Measurements from ENCODE around the gene SOX18. TPM values are rescaled to one million over a fixed set of nuclear protein-coding genes. Genes with fewer than 3 reads are reported as not detected.

SOX18 gene
- total RNA-seq, 4 donors from 2014 or later: 6.7 to 116 (median 19.1) TPM

DNA sequence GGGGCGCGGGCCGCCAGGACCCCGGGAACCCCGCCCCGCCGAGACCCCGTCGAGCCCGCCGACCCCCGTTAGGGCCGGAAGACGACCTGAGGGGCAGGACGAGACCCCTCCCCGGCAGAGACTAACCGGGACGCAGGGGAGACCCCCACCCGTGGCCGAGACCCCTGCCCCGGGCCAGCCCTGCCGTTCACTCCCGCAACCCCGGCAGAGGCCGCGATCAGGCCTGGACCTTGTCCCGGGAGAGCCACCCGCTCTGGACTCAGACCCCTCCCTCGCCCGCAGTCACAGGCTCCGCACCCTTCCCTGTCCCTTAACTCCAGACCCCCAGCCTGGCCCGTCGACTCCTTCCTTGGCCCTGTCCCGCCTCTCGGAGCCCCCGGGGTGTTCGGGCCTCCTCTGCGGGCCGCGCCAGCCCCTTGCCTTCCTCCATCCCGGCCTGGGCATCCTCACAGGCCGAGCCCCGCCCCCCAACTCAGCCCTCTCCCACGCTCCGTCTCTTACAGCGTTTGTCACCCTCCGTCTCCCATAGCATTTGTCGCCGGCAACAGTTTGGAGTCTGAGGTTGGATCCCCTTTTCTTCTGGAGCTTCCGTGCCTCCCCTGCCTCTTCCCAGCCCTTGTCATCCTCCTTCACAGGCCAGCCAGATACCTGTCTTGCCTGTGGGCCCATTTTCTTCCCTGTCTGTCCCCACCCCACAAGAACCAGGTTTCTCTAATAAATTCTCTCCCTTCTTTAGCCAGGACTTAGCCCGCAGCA, 14.1 kb upstream of the SOX18 start:
- intact Hi-C loops (cut with DNase I; ENCODE audit: low total_unique reads): no loop called here
- Histone ChIP-seq H3K27me3 (no peaks in the 10 kb centered on the region), H3K4me1 (peaks cover 0 to 20% of the 10 kb centered on the region in 2 donors), H3K9me3 (no peaks in the 10 kb centered on the region), H3K27ac (peak overlapping the region; percentile 79 to 81), H3K4me3 (peak overlapping the region; percentile 78 to 92), H3K36me3 (no peaks in the 10 kb centered on the region)
- peak in 1 of 2 donors; percentile 45 for DNase-seq
- TF ChIP-seq POLR2A (IDR thresholded peaks at IDR 0.05): no peak
- TF ChIP-seq, protein P1, sequence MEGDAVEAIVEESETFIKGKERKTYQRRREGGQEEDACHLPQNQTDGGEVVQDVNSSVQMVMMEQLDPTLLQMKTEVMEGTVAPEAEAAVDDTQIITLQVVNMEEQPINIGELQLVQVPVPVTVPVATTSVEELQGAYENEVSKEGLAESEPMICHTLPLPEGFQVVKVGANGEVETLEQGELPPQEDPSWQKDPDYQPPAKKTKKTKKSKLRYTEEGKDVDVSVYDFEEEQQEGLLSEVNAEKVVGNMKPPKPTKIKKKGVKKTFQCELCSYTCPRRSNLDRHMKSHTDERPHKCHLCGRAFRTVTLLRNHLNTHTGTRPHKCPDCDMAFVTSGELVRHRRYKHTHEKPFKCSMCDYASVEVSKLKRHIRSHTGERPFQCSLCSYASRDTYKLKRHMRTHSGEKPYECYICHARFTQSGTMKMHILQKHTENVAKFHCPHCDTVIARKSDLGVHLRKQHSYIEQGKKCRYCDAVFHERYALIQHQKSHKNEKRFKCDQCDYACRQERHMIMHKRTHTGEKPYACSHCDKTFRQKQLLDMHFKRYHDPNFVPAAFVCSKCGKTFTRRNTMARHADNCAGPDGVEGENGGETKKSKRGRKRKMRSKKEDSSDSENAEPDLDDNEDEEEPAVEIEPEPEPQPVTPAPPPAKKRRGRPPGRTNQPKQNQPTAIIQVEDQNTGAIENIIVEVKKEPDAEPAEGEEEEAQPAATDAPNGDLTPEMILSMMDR (IDR thresholded peaks at IDR 0.05): no peak

GRCh38 chr20:64062596-64063388, 13.4 kb upstream of the SOX18 start, which contains the start of gene TCEA2:
Gene TCEA2 (plus strand): TSS chr20:64063198. CDS start chr20:64063313, 115 bp downstream.
- Histone ChIP-seq H3K9me3 (no peaks in the 10 kb centered on the region), H3K4me1 (peaks cover 0 to 20% of the 10 kb centered on the region in 2 donors), H3K36me3 (no peaks in the 10 kb centered on the region), H3K27ac (peak within 1 kb of the TSS; percentile 82 to 85), H3K4me3 (peak within 1 kb of the TSS; percentile 78 to 92), H3K27me3 (no peaks in the 10 kb centered on the region)
- intact Hi-C loops (cut with DNase I; ENCODE audit: low total_unique reads): no loop called here
- DNase-seq: peak; percentile 97
- peak; percentile 60 to 78 for TF ChIP-seq POLR2A (IDR thresholded peaks at IDR 0.05)
- TF ChIP-seq, protein P1 (IDR thresholded peaks at IDR 0.05): peak in 1 of 4 experiments; percentile 58

GRCh38 chr20:64062276-64062595, 12.8 kb upstream of the SOX18 start:
- DNase-seq: no peak
- intact Hi-C loops (cut with DNase I; ENCODE audit: low total_unique reads): no loop called here
- Histone ChIP-seq H3K4me3 (peak overlapping the region; percentile 78 to 92), H3K27me3 (no peaks in the 10 kb centered on the region), H3K4me1 (peaks cover 0 to 23% of the 10 kb centered on the region in 2 donors), H3K36me3 (no peaks in the 10 kb centered on the region), H3K27ac (peak overlapping the region; percentile 82 to 85), H3K9me3 (no peaks in the 10 kb centered on the region)
- TF ChIP-seq, protein P1 (IDR thresholded peaks at IDR 0.05): no peak
- TF ChIP-seq POLR2A (IDR thresholded peaks at IDR 0.05): no peak

DNA sequence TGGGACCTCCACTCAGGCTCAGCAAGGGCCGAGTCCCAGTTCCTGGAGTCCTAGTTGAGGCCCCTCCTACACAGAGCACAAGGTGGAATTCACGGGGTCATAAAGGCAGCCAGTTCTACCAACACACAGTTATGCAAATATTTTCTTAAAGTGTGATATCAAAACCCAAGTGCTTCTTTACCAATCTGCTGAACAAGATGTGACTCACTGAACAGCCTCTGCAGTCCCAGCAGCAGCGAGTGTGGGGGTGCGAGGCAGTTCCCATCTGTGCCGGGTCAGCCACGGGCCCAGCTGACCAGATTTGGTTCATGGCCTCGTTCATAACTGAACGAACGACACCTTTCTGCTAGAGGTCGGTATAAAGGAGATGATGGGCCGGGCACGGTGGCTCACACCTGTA, 9.1 kb upstream of the SOX18 start:
- Histone ChIP-seq H3K27me3 (no peaks in the 10 kb centered on the region), H3K36me3 (no peaks in the 10 kb centered on the region), H3K9me3 (no peaks in the 10 kb centered on the region), H3K4me3 (no peak overlapping the region), H3K27ac (no peak overlapping the region), H3K4me1 (peaks cover 0 to 11% of the 10 kb centered on the region in 2 donors)
- TF ChIP-seq POLR2A (IDR thresholded peaks at IDR 0.05): no peak
- TF ChIP-seq, protein P1 (IDR thresholded peaks at IDR 0.05): no peak
- no peak for DNase-seq
- intact Hi-C loops (cut with DNase I; ENCODE audit: low total_unique reads): no loop called here

Data from uterus (tissue), 4 donors.